GM10248 (cell line): ENCODE measurements around the gene ATP8A1.

ENCODE experiments used
- CTCF ChIA-PET: fragments of 300-600 bp; sonication (Branson Sonifier 250); formaldehyde crosslinking; extraction: SDS; loops from one replicate; lab custom pipeline; 2021; ENCODE audit warnings: antibody characterized with exemption; lab: Yijun Ruan, JAX
- POLR2A ChIA-PET: fragments of 350-650 bp; sonication (Branson Sonifier 250); formaldehyde crosslinking; extraction: SDS; loops from one replicate; lab custom pipeline; 2020; ENCODE audit warnings: antibody characterized with exemption; lab: Yijun Ruan, JAX
- DNase-seq: peaks from one replicate; pipeline ENCODE4 v3.0.0; 2012; ENCODE audit errors: extremely low spot score
- TF ChIP-seq, protein P1 (sequence below): IDR thresholded peaks from 2 replicates; pipeline ENCODE4 v1.5.1; 2012; ENCODE audit warnings: mild to moderate bottlenecking, low read depth; ENCODE audit errors: extremely low read depth, missing control alignments, control extremely low read depth

ATP8A1 gene

DNA sequence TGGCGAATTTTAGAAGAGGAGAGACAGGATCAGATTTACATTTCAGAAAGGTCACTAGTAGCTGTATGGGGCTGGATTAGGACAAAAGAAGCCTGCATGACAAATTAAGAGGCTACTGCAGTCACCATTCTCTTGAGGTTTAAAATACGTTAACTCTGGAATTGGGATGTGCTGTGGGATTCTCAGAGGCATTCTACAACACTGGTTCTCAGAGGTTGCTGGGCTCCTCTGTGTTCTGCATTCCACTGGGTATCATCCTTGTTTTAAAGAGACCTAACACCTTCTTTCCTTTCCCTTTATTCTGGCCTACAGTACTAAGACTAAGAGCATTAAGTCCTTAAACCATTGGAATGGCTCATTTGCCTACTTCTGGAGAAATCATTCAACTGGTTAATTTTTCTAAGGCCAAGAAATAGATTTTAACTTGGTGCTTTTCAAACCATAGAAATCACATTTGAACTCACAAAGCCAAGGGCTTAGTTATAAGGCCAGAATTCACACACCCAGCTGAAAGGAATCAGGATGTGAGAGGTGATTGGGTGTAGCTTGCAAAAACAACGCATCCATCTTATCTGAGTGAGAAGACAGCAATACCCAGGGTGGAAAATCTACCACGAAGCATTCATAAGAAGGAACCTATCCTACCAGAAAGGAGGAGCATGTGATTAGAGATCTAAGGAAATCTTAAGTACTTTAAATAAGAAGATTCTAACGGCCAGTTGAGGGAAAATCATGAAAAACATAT, 143.0 kb downstream of the ATP8A1 start:
- no peak for DNase-seq
- CTCF ChIA-PET = interaction anchor here (1.0 to 7.3 kb wide), 3 partner anchors 23 to 233 kb away, joined by 4 to 36 read pairs (median 4); no protein-coding TSS in a partner anchor
- TF ChIP-seq, protein P1, sequence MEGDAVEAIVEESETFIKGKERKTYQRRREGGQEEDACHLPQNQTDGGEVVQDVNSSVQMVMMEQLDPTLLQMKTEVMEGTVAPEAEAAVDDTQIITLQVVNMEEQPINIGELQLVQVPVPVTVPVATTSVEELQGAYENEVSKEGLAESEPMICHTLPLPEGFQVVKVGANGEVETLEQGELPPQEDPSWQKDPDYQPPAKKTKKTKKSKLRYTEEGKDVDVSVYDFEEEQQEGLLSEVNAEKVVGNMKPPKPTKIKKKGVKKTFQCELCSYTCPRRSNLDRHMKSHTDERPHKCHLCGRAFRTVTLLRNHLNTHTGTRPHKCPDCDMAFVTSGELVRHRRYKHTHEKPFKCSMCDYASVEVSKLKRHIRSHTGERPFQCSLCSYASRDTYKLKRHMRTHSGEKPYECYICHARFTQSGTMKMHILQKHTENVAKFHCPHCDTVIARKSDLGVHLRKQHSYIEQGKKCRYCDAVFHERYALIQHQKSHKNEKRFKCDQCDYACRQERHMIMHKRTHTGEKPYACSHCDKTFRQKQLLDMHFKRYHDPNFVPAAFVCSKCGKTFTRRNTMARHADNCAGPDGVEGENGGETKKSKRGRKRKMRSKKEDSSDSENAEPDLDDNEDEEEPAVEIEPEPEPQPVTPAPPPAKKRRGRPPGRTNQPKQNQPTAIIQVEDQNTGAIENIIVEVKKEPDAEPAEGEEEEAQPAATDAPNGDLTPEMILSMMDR = no peak

DNA sequence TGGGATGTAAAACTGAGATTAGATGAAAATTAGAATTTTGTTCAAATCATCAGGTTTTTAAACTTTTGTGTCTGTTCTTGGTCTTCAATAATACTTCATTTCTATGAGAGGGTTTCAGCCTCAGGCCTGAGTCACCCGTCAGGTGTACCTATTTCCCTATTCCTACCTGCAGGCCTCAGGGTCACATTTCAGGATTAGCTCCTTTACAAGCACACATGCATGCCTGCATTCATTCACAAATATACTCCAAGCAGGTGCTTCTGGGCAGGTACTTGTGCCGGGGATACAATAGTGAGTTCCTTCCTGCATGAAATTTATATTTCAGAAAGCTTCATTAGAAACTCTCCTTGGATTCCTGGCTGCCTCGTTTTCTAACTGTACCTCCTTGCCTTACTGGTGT, 144.7 kb downstream of the ATP8A1 start:
- DNase-seq = no peak
- POLR2A ChIA-PET = no interaction called here
- TF ChIP-seq, protein P1 = no peak
- CTCF ChIA-PET = interaction anchor here (1.1 to 8.9 kb wide), 5 partner anchors 7 to 231 kb away, joined by 3 to 70 read pairs (median 6); no protein-coding TSS in a partner anchor

More for the DNA sequence above, 143.0 kb downstream of the ATP8A1 start:
- POLR2A ChIA-PET = no interaction called here

DNA sequence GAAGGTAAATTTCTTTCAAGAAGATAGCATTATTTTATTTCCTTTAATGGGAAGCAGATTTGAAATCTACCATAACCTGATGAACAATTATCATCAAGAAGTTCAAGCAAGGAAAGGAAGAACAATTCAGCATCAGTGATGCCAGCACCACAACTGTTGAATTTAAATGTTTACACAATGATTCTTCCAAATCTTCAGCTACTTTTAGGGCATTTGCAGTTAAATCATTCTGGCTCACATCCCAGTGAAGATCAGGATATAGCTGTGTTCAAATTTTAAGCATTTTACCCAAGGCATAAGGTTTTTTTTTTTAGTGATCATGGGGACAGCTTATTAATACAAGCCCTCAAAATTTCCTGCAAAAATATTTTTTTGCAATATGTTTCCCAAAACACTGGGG, 146.7 kb downstream of the ATP8A1 start:
- ChIA-PET POLR2A (no interaction called here), CTCF (interaction anchor here (0.8 to 8.9 kb wide), 10 partner anchors 9 to 625 kb away, joined by 3 to 70 read pairs (median 4); no protein-coding TSS in a partner anchor)
- TF ChIP-seq, protein P1 = no peak
- DNase-seq = no peak

DNA sequence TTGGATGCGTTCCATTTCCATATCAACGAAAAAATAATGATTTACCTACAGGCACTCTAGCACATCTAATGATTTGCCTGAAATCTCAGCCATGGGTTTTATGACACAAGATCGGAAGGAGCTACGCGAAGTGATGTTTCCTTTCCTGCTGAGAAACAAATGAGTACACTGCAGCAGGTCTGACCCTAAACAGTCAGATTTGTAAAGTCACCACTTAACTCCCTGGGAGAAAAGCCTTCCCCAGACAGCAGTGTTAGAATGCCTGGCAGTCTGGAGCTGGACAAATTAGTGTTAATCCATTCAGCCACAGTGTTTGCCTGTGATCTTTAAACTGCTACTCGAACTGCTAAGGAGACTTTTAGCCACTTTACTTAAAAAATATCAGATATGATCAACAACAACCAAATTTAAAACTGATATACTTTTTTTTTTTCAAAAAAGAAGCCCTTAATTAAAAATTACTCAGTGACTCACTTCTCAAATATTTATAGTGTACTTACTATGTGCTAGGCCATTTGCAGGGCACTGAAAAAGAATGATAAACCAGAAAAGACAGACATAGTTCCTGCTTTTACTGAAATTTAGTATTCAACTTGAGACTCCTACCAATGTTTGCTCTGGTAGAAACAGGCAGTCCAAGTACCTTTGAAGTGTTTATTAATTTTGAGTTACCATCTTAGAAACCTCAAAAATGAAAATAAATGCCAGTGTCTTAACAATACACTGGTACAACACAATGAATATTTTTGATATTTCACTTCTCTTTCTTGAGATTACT, 155.1 kb downstream of the ATP8A1 start:
- CTCF ChIA-PET = interaction anchor here (1.1 to 6.5 kb wide), 6 partner anchors 11 to 130 kb away, joined by 3 to 37 read pairs (median 4); no protein-coding TSS in a partner anchor

DNA sequence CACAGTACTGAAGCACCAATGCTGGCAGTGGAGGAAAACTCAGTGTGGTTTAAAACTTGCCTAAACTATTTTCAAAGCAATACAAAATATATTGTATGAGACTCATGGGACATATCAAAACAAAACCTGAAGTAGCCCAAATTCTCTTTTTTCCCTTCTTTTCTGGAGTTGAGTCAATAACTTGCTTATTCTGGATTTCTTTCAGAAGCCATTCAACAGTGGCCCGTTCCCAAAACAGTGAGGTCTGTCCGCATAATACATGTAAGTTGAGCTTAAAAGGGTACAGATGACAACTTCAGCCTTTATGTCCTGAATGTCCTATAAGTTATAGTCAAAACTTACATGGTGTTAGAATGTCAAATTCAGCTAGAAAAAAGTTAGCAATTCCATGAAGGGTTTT, 158.9 kb downstream of the ATP8A1 start:
- ChIA-PET CTCF (interaction anchor here (1.2 to 6.5 kb wide), 4 partner anchors 9 to 126 kb away, joined by 3 to 37 read pairs (median 4); no protein-coding TSS in a partner anchor), POLR2A (no interaction called here)
- TF ChIP-seq, protein P1 = no peak
- DNase-seq = no peak

More for the DNA sequence above, 155.1 kb downstream of the ATP8A1 start:
- no peak for DNase-seq
- TF ChIP-seq, protein P1 = no peak
- POLR2A ChIA-PET = no interaction called here
